HG03439 (cell line): Measurements from ENCODE around the gene FAM120B.

Experiments used
- ATAC-seq: cut with Tn5 transposase; IDR thresholded peaks from one replicate; pipeline ENCODE4 v1.9.1; 2021; ENCODE audit warnings: mild to moderate bottlenecking, moderate library complexity; ENCODE audit not compliant: unreplicated experiment

The FAM120B gene

GRCh38 chr6:170270984-170271593, 35.5 kb upstream of the FAM120B start:
- no peak for ATAC-seq

- ATAC-seq, result peak; percentile 96
These were observed 34.7 kb upstream of the FAM120B start for GRCh38 chr6:170271771-170272314.

GRCh38 chr6:170272341-170273065, 34.1 kb upstream of the FAM120B start:
- ATAC-seq, result no peak

- no peak for ATAC-seq
These were observed 33.4 kb upstream of the FAM120B start for GRCh38 chr6:170273191-170273590.

GRCh38 chr6:170273681-170274080, 32.9 kb upstream of the FAM120B start:
- no peak for ATAC-seq

DNA sequence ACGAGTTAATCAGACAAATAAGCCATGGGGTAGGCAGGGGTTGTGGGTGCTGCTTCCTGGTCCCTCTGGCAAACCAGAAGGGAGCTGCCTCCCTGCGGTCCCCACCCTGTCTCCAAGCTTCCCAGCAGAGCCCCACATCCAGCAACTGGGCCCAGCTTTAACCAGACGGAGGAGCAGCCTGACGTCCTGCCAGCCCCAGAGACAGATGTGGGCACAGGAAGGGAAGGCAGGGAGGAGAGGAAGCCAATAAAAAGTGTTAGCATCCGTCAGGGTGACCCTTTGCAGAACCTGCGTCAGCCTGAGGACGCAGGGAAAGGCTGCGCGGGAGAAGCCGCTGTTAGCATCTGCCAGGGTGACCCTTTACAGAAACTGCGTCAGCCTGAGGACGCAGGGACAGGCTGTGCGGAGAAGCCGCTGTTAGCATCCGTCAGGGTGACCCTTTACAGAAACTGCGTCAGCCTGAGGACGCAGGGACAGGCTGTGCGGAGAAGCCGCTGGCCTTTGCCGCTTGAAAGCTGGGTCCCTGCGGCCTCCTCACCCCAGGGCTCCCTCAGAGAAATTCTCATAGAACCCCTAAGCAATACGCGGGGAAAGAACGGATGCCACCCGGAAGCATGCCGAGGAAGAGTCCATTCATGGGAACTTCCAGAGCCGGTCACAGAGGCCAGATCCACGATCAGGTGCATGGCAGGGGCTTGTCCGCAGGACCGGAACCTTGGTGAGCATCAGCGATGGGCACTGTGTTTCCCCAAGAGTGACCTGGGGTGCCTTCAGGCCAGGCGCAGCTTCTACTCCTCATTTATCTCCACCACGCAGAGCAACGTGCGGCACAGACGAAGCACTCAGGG, 31.6 kb upstream of the FAM120B start:
- no peak for ATAC-seq

GRCh38 chr6:170276369-170277057, 30.0 kb upstream of the FAM120B start:
- no peak for ATAC-seq

GRCh38 chr6:170277893-170278742, 28.4 kb upstream of the FAM120B start:
- ATAC-seq, result no peak

DNA sequence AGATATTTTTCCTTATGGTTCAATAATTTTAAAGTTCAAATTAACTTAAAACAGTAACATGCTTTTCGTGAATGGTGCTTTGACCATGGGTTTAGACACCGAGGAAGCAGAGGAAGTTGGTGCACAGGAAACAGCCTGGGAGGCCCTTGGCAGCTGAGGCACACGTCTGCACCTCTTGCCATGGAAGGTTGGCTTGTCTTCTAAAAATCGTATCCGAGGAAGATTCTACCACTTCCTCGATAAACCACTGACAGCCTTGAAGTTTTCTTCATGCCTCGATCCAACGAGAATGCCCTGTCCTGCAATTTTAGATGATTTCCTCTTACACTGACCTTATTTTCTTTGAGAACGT, 27.8 kb upstream of the FAM120B start:
- ATAC-seq, result no peak

DNA sequence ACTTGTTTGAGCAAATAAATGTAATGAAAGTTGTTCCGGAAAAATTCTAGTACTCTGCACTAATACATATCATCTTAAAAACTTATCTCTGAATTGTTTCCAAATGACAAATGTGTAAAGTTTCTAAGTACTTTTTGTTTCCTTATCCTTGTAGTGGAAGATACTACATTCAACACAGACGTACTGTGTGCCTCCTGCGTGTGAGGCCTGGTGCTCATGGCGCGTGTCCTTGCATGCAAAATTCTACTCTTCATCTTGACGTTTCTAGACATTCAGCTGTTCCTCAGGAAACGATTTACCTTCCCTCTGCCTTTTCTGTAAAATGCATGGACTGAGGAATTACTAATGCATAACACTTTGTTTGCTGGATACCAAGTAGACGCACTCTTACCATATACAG, 27.1 kb upstream of the FAM120B start:
- no peak for ATAC-seq

DNA sequence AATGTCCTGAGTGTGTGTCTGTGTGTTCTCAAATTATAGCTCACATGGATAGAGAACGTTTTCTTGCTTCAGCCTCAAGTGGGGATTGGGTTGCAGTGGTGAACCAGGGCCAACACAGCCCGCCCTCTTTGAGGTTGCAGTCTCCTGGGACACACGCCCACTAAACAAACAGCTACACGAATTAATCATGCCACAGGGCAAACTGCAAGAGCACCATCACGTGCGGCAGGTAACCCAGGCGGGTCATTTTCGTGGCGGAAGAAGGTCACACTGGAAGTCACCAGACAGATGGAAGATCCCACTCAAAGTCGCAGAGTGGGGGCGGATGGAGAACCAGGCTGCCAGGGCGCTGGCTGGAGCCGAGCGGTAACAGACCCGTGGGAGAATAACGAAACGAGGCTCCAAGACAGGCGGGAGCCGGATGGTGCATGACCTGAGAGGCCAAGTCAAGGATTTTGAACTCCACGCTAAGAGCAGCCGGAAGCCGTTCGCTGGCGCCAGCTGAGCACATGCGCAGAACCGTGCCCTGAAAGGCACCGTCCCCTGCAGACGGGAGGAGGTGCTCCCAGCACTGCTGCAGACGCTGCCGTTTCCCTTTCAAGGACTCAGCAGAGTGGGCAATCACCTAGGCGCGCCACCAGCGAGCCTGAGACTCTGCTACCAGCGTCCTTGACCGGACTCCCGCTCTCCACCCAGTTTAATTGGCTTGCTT, 26.4 kb upstream of the FAM120B start:
- ATAC-seq, result no peak

DNA sequence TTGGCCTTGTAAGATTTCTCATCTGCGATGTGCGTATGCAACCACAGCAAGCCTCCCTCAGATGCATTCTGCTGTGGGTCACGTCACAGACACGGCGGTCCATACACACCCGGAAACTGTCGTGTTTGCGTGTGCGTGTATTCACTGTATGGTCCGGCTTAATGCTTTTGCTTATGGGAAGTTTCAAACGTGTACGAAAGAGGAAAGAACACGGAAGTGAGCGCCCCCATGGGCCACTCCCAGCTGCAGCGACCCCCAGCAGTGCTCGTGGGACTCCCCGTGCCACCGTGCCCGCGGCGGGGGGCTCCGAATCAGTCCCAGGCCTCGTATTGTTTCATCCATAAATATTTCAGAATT, 25.9 kb upstream of the FAM120B start:
- ATAC-seq, result no peak

GRCh38 chr6:170281331-170282292, 24.9 kb upstream of the FAM120B start:
- no peak for ATAC-seq

DNA sequence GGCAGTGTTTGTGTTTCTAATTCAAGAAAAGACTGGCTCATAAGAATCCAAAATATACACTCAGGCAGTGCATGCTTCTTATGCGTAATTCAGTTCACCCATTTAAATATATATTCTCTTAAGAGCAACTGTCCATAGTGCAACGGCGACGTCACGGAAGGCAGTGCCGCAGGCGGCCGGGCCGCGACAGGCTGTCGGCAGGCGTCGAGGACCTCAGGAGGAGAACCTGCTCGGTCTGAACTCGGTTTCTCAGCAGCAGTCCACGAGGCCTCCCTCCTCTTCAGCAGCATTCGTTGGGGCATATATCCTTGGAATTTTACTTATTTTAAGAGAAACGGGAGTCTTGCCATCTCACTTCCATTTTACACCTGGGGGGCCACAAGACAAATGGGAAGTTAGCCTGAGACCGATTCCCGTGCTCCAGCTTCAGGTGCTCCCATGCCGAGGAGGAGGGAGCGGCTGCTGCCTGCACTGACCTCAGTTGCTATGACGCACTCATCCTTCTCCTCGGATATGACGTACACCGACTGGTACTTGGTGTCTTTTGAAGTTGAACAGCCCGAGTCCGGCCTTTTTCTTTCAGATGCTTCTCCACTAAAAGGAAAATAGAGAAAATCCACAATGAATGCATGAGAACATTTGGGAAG, 23.9 kb upstream of the FAM120B start:
- no peak for ATAC-seq

GRCh38 chr6:170283212-170284081, 23.1 kb upstream of the FAM120B start:
- no peak for ATAC-seq

- no peak for ATAC-seq
These were observed 22.3 kb upstream of the FAM120B start for GRCh38 chr6:170284126-170284773.
